ENCODE measurements around the gene FAM222A.

DNA sequence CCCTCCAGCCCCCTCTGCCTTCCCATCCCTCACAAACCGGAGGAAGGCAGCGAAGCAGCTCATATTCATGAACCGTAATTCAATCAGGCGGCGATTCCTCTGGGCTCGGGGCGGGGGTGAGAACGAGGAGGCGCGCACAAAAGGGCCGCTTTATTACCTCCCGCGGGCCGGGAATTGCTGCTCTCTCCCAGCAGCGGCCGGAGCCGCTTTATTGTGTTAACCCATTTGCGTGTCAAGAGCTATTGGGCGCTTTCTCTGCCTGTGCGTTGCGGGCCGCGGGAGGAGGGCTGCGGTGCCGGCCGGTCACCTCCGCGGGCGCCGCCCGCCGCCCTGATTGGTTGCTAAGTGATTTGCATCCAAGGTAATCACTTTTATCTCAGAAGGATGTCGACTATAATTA, 4.8 kb downstream of the FAM222A start:
- no peak for TF ChIP-seq PHF8 (IDR thresholded peaks at IDR 0.05; ENCODE audit: borderline replicate concordance, low read depth)
- TF ChIP-seq POLR2A (IDR thresholded peaks at IDR 0.05; ENCODE audit: low read length) = no peak
- TF ChIP-seq, protein P1, sequence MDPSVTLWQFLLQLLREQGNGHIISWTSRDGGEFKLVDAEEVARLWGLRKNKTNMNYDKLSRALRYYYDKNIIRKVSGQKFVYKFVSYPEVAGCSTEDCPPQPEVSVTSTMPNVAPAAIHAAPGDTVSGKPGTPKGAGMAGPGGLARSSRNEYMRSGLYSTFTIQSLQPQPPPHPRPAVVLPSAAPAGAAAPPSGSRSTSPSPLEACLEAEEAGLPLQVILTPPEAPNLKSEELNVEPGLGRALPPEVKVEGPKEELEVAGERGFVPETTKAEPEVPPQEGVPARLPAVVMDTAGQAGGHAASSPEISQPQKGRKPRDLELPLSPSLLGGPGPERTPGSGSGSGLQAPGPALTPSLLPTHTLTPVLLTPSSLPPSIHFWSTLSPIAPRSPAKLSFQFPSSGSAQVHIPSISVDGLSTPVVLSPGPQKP (IDR thresholded peaks at IDR 0.05; ENCODE audit: low read depth, low read length) = no peak
- TF ChIP-seq CTCF (IDR thresholded peaks at IDR 0.05) = no peak
- TF ChIP-seq E2F6 (IDR thresholded peaks at IDR 0.05; ENCODE audit: borderline replicate concordance, low read depth) = no peak
- no peak for TF ChIP-seq TP53 (CRISPR knock-in tag; IDR thresholded peaks at IDR 0.05)
- no peak for TF ChIP-seq REST (IDR thresholded peaks at IDR 0.05)
- no peak for TF ChIP-seq KDM1A (IDR thresholded peaks at IDR 0.05; ENCODE audit: low read depth)
- TF ChIP-seq NR3C1 (IDR thresholded peaks at IDR 0.05) = no peak
- TF ChIP-seq RCOR1 (IDR thresholded peaks at IDR 0.05; ENCODE audit: low read depth, low read length) = no peak
- TF ChIP-seq CEBPB (IDR thresholded peaks at IDR 0.05) = no peak
- no peak for TF ChIP-seq GATA3 (IDR thresholded peaks at IDR 0.05; ENCODE audit: borderline replicate concordance)

All from A549 (cell line).